Testis (tissue), 2 donors: ENCODE measurements around the gene BPIFA1.

Experiments used
- CTCF ChIP-seq, 3 experiments: fragments of 450-650 bp in 2 of 3; fragments of 200-600 bp in 1 of 3; sonication (generic) in 1 of 3; IDR thresholded peaks; one replicate each; pipeline ENCODE4 v1.5.1; 2016 to 2019; ENCODE audit warnings: antibody characterized with exemption in 3 of 3, mild to moderate bottlenecking in 2 of 3, moderate library complexity in 1 of 3
- POLR2A ChIP-seq: fragments of 450-650 bp; IDR thresholded peaks from one replicate; pipeline ENCODE4 v1.6.1; 2017; ENCODE audit warnings: antibody characterized with exemption, mild to moderate bottlenecking, moderate library complexity

DNA sequence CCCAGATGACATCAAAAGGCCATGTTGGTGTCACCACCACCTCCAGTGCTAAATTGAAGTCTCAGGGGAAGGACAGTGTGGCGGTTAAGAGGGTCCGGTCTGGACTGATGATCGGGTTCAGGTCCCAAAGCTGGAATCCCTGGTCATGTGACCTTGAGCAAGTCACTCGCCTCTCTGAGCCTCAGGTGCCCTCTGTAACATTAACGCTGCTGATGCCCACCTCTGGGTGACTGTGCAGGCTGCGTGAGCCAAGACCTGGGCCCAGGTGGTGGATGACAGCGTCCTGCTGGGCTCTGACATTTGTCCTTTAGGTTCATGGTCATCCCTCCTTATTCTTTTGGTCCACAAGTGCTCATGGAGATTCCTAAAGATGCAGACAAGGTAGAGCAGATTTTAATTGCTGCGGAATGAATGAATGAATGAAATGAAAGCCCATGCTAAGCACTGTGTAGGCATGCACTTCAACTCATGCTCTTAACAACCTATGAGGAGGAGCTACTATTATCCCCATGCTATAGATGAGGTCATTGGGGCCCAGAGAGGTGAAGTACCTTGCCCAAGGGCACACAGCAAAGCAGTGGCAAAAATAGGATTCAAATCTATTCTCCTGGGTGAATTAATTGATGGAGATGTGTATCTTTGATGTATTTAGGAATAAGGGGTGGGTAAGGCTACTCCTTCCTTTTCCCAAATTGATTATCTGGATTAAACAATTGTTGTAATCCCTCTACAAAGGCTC lies 46.6 kb downstream of the BPIFA1 start:
- TF ChIP-seq CTCF (IDR thresholded peaks at IDR 0.05): no peak
- no peak for TF ChIP-seq POLR2A
